Activated naive CD4-positive, alpha-beta T cell (primary cell): ENCODE data around the gene BDKRB2.

Source experiments
- DNase-seq, 4 experiments: peaks; one replicate each; lab custom pipeline; 2025; lab: John Stamatoyannopoulos, UW

The BDKRB2 gene

GRCh38 chr14:96198430-96199130 lies 6.1 kb upstream of the BDKRB2 start:
- DNase-seq, result no peak

DNA sequence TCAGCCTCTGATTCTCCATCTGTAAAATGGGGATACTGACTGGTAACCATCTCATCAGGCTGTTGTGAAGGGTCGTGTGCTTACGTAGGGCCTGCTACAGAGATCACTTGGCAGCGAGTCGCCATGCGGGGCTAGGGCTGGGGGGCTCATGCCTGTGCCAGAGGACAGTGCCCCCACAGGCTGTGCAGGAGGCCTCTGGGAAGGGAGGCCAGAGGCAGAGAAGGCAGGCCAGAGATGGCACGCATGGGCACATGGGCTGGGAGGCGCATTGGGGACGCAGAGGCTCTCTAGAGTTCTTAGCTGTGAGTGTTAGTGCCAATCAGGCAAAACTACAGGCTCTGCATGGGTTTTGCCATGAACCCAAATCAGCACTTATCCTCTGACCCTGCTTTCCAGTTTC lies 3.5 kb upstream of the BDKRB2 start:
- DNase-seq, result no peak

DNA sequence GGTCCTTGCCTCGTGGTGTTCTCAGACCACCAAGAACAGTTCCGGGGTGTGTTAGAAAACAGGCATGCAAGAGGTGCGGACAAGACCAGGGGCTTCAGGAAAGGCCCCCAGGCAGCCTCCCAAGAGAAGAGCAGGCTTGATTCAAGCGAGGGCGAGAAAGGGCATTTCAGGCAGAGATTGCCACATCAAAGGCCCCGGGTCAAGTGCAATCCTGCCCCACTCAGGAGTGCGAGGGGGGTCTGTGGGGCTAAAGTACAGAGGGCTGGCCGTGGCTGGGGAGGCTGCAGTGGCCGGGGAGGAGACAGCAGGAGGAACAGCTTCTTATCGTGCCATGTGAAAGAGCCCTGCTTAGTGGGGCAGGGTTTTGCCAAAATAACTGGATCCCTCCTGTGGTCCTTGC lies 2.7 kb upstream of the BDKRB2 start:
- no peak for DNase-seq

DNA sequence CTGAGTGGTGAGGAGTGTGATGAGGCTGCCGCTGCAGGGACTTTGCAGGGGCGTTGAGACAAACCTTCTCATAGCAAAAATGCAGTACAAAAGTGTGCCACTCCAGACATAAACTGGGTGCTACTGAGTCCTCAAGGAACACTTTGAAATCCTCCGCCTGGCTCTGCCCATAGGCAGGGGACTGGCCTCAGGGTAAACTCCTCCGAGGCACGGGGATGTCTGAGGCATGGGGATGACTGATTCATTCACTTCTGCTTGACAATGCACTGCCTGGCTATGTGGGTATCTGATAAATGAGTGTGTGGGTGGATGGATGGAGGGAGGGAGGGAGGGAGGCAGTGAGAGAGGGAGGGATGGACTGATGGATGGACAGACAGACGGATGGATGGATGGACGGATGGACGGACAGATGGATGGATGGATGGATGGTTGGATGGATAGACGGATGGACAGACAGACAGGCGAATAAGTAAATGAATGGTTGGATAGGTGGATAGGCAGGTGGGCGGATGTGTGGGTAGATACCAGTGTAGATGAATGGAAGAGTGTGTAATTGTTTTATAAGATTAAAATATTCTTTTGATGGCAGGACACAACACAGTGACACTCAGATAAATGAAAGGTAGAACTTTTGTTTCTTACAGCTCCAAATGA lies 2.1 kb upstream of the BDKRB2 start:
- no peak for DNase-seq

GRCh38 chr14:96203116-96203515 lies 1.5 kb upstream of the BDKRB2 start:
- DNase-seq, result no peak

GRCh38 chr14:96203635-96204034 lies 1.0 kb upstream of the BDKRB2 start:
- no peak for DNase-seq

GRCh38 chr14:96205059-96205977 lies 679 bp downstream of the BDKRB2 start:
- DNase-seq, result no peak

- DNase-seq, result no peak
Observed at GRCh38 chr14:96205978-96206360, 1.3 kb downstream of the BDKRB2 start.

DNA sequence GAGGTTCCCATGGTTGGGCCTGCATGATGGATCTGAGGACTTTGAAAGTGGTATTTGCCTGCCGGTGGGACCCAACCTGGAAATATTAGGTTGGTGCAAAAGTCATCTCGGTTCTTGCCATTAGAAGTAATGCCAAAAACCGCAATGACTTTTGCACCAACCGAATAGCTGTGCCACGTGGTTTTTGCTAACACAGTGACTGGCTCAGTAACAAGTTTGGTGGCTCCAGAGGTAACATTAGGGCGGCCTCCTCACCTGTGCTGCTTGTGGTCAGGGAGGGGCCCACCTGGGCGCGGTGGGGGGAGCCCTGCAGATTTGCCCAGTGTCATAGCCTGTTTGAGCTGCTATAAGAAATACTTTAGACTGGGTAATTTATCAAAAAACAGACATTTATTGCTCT lies 1.8 kb downstream of the BDKRB2 start:
- DNase-seq, result no peak

DNA sequence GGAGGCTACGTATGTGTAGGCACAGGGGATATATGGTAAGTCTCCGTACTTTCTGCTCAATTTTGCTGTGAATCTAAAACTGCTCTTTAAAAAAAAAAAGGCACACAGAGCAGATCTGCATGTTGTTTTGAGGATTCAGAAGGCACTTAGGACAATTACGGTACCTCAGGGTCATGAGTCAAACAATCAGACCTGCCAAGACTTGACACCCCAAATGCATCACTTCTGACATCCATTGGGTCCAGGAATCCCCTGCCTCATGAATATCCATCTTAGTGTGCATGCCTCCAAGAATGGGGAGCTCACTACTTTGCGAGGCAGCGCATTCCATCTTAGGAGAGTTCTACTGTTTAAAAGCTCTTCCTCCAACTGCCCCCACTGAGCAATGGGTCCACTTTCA lies 3.0 kb downstream of the BDKRB2 start:
- no peak for DNase-seq

DNA sequence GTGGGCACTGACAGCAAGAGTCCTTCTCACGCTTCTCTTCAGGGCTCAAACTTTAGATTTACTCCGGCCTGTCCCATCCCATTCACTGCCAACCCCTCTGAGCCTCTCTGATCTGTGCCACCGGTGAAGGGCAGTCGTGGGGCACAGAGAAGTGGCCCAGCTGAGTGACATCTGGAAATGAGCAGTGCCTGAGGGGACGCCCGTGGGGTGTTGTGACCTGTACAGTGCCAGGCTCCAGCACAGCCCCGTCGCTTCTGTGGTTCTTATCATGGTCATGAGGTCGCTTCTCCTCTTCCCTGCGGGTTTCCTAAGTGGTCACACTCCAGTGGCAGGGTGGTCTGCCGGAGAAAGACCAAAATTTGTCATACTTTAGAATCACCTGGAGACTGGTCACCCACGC lies 4.1 kb downstream of the BDKRB2 start:
- no peak for DNase-seq

DNA sequence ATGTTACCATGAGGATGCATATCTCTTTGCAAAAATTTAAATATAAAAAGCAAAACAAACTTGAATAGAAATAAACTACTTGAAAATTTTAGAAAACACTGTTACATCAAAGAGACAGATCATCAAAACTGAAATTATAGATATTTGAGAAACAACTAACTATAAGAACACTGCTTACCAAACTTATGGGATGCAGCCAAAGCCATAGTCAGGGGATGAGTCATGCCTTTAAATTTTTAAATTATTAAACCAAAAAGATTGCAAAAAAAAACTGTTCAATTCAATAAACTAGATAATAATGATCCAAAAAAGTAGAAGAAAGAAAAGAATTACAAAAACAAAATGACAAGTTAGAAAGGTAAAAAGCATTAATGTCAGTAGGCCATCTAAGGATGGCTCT lies 7.5 kb downstream of the BDKRB2 start:
- DNase-seq, result no peak

DNA sequence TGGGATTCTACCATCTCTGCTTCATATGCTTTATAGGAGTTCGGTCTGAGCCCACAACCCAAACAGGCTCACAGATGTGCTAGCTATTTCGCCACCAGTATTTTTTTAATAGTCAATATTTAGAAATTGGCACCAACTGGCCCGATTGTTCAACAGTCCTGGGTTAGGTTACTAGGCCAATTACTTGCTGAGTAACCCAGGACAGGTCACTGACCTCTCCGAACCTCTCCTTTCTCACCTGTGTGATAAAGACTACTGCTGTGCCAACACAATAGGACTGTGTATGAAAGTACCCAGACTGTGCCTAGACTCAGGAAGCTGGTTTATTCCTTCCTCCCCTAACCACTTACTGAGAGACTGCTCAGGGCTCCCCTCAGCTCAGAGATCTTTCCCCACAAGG lies 8.3 kb downstream of the BDKRB2 start:
- no peak for DNase-seq

DNA sequence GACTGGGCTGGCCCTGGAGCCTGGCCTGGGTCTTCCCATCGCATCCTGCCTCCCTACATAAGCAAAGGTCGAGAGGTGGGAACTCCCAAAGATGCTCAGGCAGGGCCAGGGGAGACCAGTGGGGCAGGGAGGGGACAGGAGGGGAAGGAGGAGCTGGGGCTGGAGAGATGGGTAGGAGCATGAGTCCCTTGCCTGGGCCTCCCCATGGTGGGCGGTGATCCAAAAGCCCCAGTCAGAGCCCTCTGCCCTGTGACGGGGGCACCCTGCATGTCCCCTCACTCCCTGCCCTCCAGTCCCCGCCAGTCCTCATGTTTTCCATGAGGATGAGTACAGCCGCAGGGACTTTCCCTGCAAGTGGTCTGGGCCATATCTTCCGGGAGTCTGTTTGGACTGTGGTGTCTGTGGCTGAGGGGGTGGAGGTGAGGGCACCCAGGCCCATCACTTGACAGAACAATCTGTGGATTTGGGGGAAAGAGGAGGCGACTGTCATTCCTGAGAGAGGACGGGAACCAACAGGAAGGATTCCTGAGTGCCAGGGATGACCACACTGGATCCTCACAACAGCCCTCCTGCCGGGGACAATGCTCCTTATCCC lies 9.3 kb downstream of the BDKRB2 start:
- DNase-seq, result no peak

DNA sequence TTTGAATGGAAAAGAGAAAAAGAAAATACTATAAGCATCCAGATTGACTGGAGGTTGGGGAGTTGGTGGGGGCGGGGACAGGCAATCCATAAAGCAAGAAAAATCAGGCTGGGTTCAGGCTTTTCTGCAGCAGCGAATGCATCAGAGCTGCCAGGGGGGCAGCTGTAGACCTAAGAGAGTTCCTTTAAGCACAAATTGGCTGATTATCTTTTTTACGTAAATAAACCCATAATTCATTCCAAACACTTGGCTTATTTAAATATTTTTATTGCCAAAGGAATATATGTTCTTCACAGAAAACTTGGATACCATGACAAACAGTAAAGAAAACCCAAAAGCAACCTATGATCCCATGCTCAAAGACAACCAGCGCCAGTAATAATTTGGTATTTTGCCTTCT lies 10.2 kb downstream of the BDKRB2 start:
- no peak for DNase-seq

- DNase-seq, result no peak
Observed at GRCh38 chr14:96215452-96216244, 11.0 kb downstream of the BDKRB2 start.

GRCh38 chr14:96216627-96217026 lies 12.0 kb downstream of the BDKRB2 start:
- DNase-seq, result no peak

DNA sequence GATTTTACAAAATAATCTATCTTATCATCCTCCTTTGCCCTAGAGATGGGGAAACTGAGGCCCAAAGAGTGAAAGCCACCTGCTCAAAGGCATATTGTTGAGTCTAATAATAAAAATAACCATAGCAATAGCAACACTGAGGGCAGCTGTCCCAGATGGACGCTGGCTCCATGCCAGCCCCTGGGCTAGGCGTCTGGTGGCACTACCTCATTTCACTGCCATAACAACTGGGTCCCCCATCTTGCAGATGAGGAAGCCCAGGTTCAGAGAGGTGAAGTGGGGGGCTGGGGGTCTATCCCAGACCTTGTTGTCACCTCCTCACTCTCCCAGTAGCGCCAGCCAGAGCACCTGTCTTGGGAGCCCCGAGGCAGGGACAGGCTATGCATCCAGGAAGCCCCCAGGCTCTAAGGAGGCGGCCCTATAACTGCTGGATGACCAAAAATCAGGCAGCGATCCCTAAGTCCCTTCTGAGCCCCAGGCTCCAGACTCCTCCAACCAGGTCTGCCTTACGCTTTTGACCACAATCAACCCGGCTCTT lies 12.8 kb downstream of the BDKRB2 start:
- DNase-seq, result no peak

DNA sequence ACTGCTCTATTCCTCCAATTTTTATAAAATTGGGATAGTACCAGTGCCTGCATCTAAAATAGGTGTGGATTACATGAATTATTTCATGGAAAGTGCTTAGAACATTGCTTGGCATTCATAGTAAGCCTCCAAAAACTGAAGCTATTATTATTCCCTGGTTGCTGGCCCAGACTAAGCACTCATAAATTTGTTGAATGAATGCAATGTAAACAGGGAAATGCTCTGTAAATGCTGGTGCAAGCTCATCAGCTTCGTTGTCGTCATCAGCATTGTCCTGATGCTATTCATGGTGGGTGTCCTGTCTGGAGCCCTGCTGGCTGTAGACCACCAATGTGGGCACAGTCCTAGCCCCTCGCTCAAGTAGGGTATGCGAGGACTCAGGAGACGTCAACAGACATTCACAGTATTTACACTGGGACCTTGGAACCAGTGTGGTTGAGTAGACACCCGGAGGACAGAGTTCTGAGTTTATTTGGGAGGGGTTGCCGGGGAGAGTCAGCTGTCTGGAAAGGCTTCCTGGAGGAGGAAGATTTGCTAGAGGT lies 16.5 kb downstream of the BDKRB2 start:
- DNase-seq, result no peak

- DNase-seq, result no peak
Observed at GRCh38 chr14:96221841-96222240, 17.2 kb downstream of the BDKRB2 start.

- DNase-seq, result no peak
Observed at GRCh38 chr14:96224480-96225096, 19.9 kb downstream of the BDKRB2 start.
